HepG2 (cell line): ENCODE results near the gene KCNJ14. TPM values are rescaled to one million over a fixed set of nuclear protein-coding genes. Genes with fewer than 3 reads are reported as not detected.

Experiments
- ADNP ChIP-seq: sonication (generic); formaldehyde crosslinking; IDR thresholded peaks from 2 replicates; pipeline ENCODE4 v1.4.0; 2020; ENCODE audit warnings: missing genetic modification reagents
- ATRX ChIP-seq: sonication (generic); formaldehyde crosslinking; IDR thresholded peaks from 2 replicates; pipeline ENCODE4 v1.4.0; 2020; ENCODE audit warnings: missing genetic modification reagents, borderline replicate concordance
- HCFC1 ChIP-seq: fragments of 150-350 bp; IDR thresholded peaks from 2 replicates; pipeline ENCODE4 v1.6.1; 2014; ENCODE audit warnings: low read depth, low read length
- RAD51 ChIP-seq: fragments of 450-650 bp; IDR thresholded peaks from 2 replicates; pipeline ENCODE4 v1.6.1; 2016; ENCODE audit warnings: borderline replicate concordance
- SOX13 ChIP-seq, 3 experiments: fragments of 450-650 bp in 1 of 3; sonication (generic) in 1 of 3; formaldehyde crosslinking in 1 of 3; IDR thresholded peaks in 2 of 3; conservative IDR thresholded peaks in 1 of 3; 2 replicates each; pipeline versions ENCODE4 v1.5.0 to v1.6.1; 2016 to 2020; ENCODE audit warnings: antibody characterized with exemption in 1 of 3, mild to moderate bottlenecking in 1 of 3, missing compliant biosample characterization in 1 of 3, missing genetic modification reagents in 1 of 3, moderate library complexity in 1 of 3
- TBX3 ChIP-seq: fragments of 450-650 bp; IDR thresholded peaks from 2 replicates; pipeline ENCODE4 v1.6.1; 2017; ENCODE audit warnings: antibody characterized with exemption, mild to moderate bottlenecking, inconsistent platforms, borderline replicate concordance
- ZNF614 ChIP-seq: IDR thresholded peaks from 2 replicates; pipeline ENCODE4 v1.6.1; 2018; ENCODE audit warnings: missing biosample characterization, missing genetic modification reagents, inconsistent platforms, borderline replicate concordance
- ZNF709 ChIP-seq: sonication (generic); formaldehyde crosslinking; IDR thresholded peaks from 2 replicates; pipeline ENCODE4 v1.5.0; 2020; ENCODE audit warnings: mild to moderate bottlenecking, missing genetic modification reagents
- ZSCAN20 ChIP-seq: sonication (generic); formaldehyde crosslinking; IDR thresholded peaks from 2 replicates; pipeline ENCODE4 v1.4.0; 2020; ENCODE audit warnings: missing genetic modification reagents, mild to moderate bottlenecking, borderline replicate concordance
- polyA plus RNA-seq, 8 experiments: library from polyadenylated mRNA; depleted of rRNA in 3 of 8; stranded (reverse) in 7 of 8; unstranded in 1 of 8; fragments of >200 nt; fragmentation: Illumina TruSeq in 4 of 8; extraction: Trizol in 4 of 8; gene quantifications; 2 replicates each; pipeline versions ENCODE4 v1.2.1 to v1.2.3, GENCODE V29; 2011 to 2016; ENCODE audit warnings: low read depth in 4 of 8, missing spikeins in 1 of 8, mixed read lengths in 1 of 8; ENCODE audit not compliant: insufficient read depth in 1 of 8
- total RNA-seq, 5 experiments: library from RNA; depleted of rRNA; stranded (reverse); fragments of >200 nt; fragmentation: Illumina TruSeq; extraction: Trizol; gene quantifications; 2 replicates each; pipeline ENCODE4 v1.2.3, GENCODE V29; 2016; ENCODE audit warnings: low read depth in 1 of 5
- TF ChIP-seq, protein P1 (sequence below), 2 experiments: fragments of 450-650 bp in 1 of 2; sonication (generic) in 1 of 2; formaldehyde crosslinking; IDR thresholded peaks; 2 replicates each; pipeline versions ENCODE4 v1.5.0 to v1.8.0; 2020 to 2022; ENCODE audit warnings: mild to moderate bottlenecking in 1 of 2, missing genetic modification reagents in 1 of 2
- TF ChIP-seq, protein P2 (sequence below): sonication (generic); formaldehyde crosslinking; IDR thresholded peaks from 2 replicates; pipeline ENCODE4 v1.4.0; 2020; ENCODE audit warnings: missing genetic modification reagents
- TF ChIP-seq, protein P3 (sequence below): sonication (generic); formaldehyde crosslinking; IDR thresholded peaks from 2 replicates; pipeline ENCODE4 v1.8.0; 2022; ENCODE audit warnings: mild to moderate bottlenecking, missing genetic modification reagents, borderline replicate concordance
- TF ChIP-seq, protein P4 (sequence below): sonication (generic); formaldehyde crosslinking; IDR thresholded peaks from 2 replicates; pipeline ENCODE4 v1.5.1; 2020; ENCODE audit warnings: mild to moderate bottlenecking, missing genetic modification reagents, borderline replicate concordance
- TF ChIP-seq, protein P5 (sequence below): sonication (generic); formaldehyde crosslinking; IDR thresholded peaks from 2 replicates; pipeline ENCODE4 v1.5.1; 2020; ENCODE audit warnings: mild to moderate bottlenecking, missing genetic modification reagents, borderline replicate concordance

The KCNJ14 gene
- total and polyA plus RNA-seq, 2 of the 13 experiments (the other 11 are each of a cell fraction or from before 2014, with no cell fraction given): 0.20 to 0.51 TPM

DNA sequence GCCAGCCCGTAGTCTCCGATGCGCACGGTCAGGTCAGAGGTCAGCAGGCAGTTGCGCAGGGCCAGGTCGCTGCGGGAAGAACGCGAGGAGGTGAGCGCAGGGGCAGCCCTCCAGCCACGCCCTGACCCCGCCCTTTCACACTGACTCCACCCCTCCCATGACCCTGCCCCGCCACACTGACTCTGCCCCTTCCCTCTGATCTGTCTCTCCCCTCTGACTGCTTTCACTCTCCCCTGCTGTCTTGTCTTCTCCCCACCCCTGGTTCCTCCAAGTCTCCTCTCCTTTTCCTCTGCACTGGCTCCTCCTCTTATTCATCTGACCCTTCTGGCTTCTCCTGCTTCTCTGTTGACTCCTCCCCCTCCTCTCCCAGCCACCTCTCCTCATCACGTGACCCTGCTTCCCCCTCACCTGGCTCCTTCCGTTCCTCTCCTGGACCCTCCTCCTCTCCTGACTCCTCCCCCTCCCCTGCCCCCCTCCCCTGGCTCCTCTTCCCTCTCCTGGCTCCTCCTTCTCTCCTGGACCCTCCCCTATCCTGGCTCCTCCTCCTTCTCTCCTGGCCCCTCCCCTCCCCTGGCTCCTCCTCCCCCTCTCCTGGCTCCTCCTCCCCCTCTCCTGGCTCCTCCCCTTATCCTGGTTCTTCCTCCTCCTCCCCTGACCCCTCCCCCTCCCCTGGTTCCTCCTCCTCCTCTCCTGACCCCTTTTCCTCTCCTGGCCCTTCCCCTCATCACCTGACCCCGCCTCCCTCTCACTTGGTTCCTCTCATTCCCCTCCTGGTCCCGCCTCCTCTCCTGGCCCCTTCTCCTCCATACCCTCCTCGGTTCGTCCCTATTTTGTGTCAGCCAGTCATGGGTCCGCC lies 46.3 kb downstream of the KCNJ14 start (continued):
- no peak for TF ChIP-seq ZNF709 (CRISPR knock-in tag)
- TF ChIP-seq, protein P1, sequence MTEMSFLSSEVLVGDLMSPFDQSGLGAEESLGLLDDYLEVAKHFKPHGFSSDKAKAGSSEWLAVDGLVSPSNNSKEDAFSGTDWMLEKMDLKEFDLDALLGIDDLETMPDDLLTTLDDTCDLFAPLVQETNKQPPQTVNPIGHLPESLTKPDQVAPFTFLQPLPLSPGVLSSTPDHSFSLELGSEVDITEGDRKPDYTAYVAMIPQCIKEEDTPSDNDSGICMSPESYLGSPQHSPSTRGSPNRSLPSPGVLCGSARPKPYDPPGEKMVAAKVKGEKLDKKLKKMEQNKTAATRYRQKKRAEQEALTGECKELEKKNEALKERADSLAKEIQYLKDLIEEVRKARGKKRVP (CRISPR knock-in tag; IDR thresholded peaks at IDR 0.05): no peak
- no peak for TF ChIP-seq ADNP (CRISPR knock-in tag)
- TF ChIP-seq TBX3: 0 out of 2 replicates have a peak, but pooled peaks have one; percentile 31
- TF ChIP-seq HCFC1: no peak
- no peak for TF ChIP-seq SOX13 (IDR thresholded peaks at IDR 0.05)
- no peak for TF ChIP-seq SOX13 (CRISPR knock-in tag; conservative IDR thresholded peaks at IDR 0.05 in 1 of 2, IDR thresholded peaks at IDR 0.05 in 1 of 2)
- no peak for TF ChIP-seq ZSCAN20 (CRISPR knock-in tag)
- no peak for TF ChIP-seq ZNF614 (CRISPR knock-in tag)
- TF ChIP-seq, protein P2, sequence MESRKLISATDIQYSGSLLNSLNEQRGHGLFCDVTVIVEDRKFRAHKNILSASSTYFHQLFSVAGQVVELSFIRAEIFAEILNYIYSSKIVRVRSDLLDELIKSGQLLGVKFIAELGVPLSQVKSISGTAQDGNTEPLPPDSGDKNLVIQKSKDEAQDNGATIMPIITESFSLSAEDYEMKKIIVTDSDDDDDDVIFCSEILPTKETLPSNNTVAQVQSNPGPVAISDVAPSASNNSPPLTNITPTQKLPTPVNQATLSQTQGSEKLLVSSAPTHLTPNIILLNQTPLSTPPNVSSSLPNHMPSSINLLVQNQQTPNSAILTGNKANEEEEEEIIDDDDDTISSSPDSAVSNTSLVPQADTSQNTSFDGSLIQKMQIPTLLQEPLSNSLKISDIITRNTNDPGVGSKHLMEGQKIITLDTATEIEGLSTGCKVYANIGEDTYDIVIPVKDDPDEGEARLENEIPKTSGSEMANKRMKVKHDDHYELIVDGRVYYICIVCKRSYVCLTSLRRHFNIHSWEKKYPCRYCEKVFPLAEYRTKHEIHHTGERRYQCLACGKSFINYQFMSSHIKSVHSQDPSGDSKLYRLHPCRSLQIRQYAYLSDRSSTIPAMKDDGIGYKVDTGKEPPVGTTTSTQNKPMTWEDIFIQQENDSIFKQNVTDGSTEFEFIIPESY (CRISPR knock-in tag): no peak
- TF ChIP-seq, protein P3, sequence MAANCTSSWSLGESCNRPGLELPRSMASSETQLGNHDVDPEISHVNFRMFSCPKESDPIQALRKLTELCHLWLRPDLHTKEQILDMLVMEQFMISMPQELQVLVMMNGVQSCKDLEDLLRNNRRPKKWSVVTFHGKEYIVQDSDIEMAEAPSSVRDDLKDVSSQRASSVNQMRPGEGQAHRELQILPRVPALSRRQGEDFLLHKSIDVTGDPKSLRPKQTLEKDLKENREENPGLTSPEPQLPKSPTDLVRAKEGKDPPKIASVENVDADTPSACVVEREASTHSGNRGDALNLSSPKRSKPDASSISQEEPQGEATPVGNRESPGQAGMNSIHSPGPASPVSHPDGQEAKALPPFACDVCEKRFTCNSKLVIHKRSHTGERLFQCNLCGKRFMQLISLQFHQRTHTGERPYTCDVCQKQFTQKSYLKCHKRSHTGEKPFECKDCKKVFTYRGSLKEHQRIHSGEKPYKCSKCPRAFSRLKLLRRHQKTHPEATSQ: no peak
- peak; percentile 98 for TF ChIP-seq RAD51
- TF ChIP-seq, protein P4, sequence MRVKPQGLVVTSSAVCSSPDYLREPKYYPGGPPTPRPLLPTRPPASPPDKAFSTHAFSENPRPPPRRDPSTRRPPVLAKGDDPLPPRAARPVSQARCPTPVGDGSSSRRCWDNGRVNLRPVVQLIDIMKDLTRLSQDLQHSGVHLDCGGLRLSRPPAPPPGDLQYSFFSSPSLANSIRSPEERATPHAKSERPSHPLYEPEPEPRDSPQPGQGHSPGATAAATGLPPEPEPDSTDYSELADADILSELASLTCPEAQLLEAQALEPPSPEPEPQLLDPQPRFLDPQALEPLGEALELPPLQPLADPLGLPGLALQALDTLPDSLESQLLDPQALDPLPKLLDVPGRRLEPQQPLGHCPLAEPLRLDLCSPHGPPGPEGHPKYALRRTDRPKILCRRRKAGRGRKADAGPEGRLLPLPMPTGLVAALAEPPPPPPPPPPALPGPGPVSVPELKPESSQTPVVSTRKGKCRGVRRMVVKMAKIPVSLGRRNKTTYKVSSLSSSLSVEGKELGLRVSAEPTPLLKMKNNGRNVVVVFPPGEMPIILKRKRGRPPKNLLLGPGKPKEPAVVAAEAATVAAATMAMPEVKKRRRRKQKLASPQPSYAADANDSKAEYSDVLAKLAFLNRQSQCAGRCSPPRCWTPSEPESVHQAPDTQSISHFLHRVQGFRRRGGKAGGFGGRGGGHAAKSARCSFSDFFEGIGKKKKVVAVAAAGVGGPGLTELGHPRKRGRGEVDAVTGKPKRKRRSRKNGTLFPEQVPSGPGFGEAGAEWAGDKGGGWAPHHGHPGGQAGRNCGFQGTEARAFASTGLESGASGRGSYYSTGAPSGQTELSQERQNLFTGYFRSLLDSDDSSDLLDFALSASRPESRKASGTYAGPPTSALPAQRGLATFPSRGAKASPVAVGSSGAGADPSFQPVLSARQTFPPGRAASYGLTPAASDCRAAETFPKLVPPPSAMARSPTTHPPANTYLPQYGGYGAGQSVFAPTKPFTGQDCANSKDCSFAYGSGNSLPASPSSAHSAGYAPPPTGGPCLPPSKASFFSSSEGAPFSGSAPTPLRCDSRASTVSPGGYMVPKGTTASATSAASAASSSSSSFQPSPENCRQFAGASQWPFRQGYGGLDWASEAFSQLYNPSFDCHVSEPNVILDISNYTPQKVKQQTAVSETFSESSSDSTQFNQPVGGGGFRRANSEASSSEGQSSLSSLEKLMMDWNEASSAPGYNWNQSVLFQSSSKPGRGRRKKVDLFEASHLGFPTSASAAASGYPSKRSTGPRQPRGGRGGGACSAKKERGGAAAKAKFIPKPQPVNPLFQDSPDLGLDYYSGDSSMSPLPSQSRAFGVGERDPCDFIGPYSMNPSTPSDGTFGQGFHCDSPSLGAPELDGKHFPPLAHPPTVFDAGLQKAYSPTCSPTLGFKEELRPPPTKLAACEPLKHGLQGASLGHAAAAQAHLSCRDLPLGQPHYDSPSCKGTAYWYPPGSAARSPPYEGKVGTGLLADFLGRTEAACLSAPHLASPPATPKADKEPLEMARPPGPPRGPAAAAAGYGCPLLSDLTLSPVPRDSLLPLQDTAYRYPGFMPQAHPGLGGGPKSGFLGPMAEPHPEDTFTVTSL (CRISPR knock-in tag): no peak
- TF ChIP-seq, protein P5, sequence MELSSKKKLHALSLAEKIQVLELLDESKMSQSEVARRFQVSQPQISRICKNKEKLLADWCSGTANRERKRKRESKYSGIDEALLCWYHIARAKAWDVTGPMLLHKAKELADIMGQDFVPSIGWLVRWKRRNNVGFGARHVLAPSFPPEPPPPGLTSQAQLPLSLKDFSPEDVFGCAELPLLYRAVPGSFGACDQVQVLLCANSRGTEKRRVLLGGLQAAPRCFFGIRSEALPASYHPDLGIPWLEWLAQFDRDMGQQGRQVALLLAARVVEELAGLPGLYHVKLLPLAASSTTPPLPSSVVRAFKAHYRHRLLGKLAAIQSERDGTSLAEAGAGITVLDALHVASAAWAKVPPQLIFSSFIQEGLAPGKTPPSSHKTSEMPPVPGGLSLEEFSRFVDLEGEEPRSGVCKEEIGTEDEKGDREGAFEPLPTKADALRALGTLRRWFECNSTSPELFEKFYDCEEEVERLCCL (CRISPR knock-in tag): no peak
- TF ChIP-seq ATRX: no peak
